HepG2 (cell line): ENCODE measurements around the gene MCM10. TPM values are rescaled to one million over a fixed set of nuclear protein-coding genes. Genes with fewer than 3 reads are reported as not detected.

Experiments
- EEA1 ChIP-seq: sonication (generic); formaldehyde crosslinking; IDR thresholded peaks from 2 replicates; pipeline ENCODE4 v1.5.1; 2020; ENCODE audit warnings: mild to moderate bottlenecking, missing genetic modification reagents, borderline replicate concordance
- GABPA ChIP-seq, 2 experiments: IDR thresholded peaks; 2 replicates each; pipeline ENCODE4 v1.6.1; 2011 to 2016; ENCODE audit warnings: low read depth in 2 of 2, low read length in 1 of 2, missing biosample characterization in 1 of 2, missing genetic modification characterization in 1 of 2
- HOXA5 ChIP-seq: sonication (generic); formaldehyde crosslinking; IDR thresholded peaks from 2 replicates; pipeline ENCODE4 v1.4.0; 2020; ENCODE audit warnings: missing genetic modification reagents
- KAT8 ChIP-seq: IDR thresholded peaks from 2 replicates; pipeline ENCODE4 v1.6.1; 2016; ENCODE audit warnings: missing genetic modification reagents, missing compliant biosample characterization
- KLF16 ChIP-seq, 2 experiments: sonication (generic) in 1 of 2; formaldehyde crosslinking in 1 of 2; IDR thresholded peaks; 2 replicates each; pipeline versions ENCODE4 v1.6.1 to v1.8.0; 2016 to 2023; ENCODE audit warnings: missing genetic modification reagents in 2 of 2, missing compliant biosample characterization in 1 of 2
- RARA ChIP-seq: IDR thresholded peaks from 2 replicates; pipeline ENCODE4 v1.6.1; 2016; ENCODE audit warnings: missing genetic modification reagents, missing compliant biosample characterization
- THRA ChIP-seq: sonication (generic); formaldehyde crosslinking; IDR thresholded peaks from 2 replicates; pipeline ENCODE4 v1.4.0; 2020; ENCODE audit warnings: missing genetic modification reagents, borderline replicate concordance
- ZBTB40 ChIP-seq, 2 experiments: fragments of 450-650 bp in 1 of 2; sonication (generic) in 1 of 2; formaldehyde crosslinking in 1 of 2; IDR thresholded peaks; 2 replicates each; pipeline versions ENCODE4 v1.6.1 to v1.8.0; 2016 to 2022; ENCODE audit warnings: antibody characterized with exemption in 1 of 2, mild to moderate bottlenecking in 1 of 2, missing genetic modification reagents in 1 of 2
- ZNF451 ChIP-seq: sonication (generic); formaldehyde crosslinking; IDR thresholded peaks from 2 replicates; pipeline ENCODE4 v1.5.0; 2020; ENCODE audit warnings: mild to moderate bottlenecking, missing genetic modification reagents
- ZNF619 ChIP-seq: sonication (generic); formaldehyde crosslinking; IDR thresholded peaks from 2 replicates; pipeline ENCODE4 v1.4.0; 2020; ENCODE audit warnings: mild to moderate bottlenecking, missing genetic modification reagents
- polyA plus RNA-seq, 8 experiments: library from polyadenylated mRNA; depleted of rRNA in 3 of 8; stranded (reverse) in 7 of 8; unstranded in 1 of 8; fragments of >200 nt; fragmentation: Illumina TruSeq in 4 of 8; extraction: Trizol in 4 of 8; gene quantifications; 2 replicates each; pipeline versions ENCODE4 v1.2.1 to v1.2.3, GENCODE V29; 2011 to 2016; ENCODE audit warnings: low read depth in 4 of 8, missing spikeins in 1 of 8, mixed read lengths in 1 of 8; ENCODE audit not compliant: insufficient read depth in 1 of 8
- total RNA-seq, 5 experiments: library from RNA; depleted of rRNA; stranded (reverse); fragments of >200 nt; fragmentation: Illumina TruSeq; extraction: Trizol; gene quantifications; 2 replicates each; pipeline ENCODE4 v1.2.3, GENCODE V29; 2016; ENCODE audit warnings: low read depth in 1 of 5
- TF ChIP-seq, protein P1 (sequence below): sonication (generic); formaldehyde crosslinking; IDR thresholded peaks from 2 replicates; pipeline ENCODE4 v1.4.0; 2020; ENCODE audit warnings: missing genetic modification reagents, borderline replicate concordance

MCM10 gene
- total and polyA plus RNA-seq, 2 of the 13 experiments (the other 11 are each of a cell fraction or from before 2014, with no cell fraction given) = 2.8 to 31.3 TPM

DNA sequence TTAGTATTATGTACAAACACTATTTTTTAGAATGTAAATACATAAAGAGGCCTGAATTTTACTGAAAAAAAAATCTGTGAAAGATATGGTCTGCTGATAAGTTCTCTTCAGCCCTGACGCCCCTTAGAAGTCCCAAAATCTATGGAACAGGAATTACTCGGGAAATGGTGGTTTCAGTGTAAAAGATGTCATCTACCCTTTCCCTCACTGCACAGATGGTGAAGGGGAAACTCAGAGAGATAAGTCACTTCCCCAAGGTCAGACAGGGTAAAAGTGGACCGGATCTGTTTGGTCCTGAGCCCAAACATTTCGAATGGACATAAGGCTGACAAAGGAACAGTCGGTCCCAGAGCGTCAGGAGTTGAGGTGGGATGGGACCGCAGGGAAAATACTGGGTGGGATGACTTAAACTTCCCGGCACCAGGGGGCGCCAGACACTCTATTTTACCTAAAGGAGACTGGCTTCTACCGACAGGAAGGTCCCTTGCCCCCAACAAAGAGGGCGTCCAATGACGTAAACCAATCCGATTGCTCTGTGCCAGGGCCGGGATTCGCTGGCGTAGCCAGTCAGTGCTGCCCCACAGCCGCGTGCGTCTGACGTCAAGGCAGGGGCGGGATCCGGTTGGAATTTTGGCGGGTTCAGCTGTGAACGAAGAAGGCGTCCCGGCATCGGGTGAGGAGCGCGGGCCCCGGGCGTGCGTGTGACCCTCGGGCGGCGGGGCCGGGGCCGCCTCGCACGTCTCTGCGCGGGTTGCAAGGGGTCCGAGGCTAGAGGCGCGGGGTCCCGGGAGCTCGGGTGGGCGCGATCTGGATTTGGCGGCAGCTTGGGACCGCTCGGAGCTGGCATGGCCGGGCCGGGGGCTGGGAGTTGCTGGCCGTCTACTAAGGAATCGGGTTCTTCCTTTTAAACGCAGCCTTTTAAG, at the start of gene MCM10 (continued):
- no peak for TF ChIP-seq ZBTB40 (IDR thresholded peaks at IDR 0.05)
- TF ChIP-seq ZBTB40 (CRISPR knock-in tag; IDR thresholded peaks at IDR 0.05) = no peak
- TF ChIP-seq KAT8 (CRISPR knock-in tag) = peak; percentile 71; the same call in 1 of the 2 replicates
- TF ChIP-seq RARA (CRISPR knock-in tag) = 0 out of 2 replicates have a peak, but pooled peaks have one; percentile 23
- TF ChIP-seq THRA (CRISPR knock-in tag) = peak; percentile 28; the same call in 1 of the 2 replicates
- peak in 1 of 2 experiments; percentile 49; a peak in 2 of 4 replicates for TF ChIP-seq KLF16 (CRISPR knock-in tag; IDR thresholded peaks at IDR 0.05)
- TF ChIP-seq, protein P1, sequence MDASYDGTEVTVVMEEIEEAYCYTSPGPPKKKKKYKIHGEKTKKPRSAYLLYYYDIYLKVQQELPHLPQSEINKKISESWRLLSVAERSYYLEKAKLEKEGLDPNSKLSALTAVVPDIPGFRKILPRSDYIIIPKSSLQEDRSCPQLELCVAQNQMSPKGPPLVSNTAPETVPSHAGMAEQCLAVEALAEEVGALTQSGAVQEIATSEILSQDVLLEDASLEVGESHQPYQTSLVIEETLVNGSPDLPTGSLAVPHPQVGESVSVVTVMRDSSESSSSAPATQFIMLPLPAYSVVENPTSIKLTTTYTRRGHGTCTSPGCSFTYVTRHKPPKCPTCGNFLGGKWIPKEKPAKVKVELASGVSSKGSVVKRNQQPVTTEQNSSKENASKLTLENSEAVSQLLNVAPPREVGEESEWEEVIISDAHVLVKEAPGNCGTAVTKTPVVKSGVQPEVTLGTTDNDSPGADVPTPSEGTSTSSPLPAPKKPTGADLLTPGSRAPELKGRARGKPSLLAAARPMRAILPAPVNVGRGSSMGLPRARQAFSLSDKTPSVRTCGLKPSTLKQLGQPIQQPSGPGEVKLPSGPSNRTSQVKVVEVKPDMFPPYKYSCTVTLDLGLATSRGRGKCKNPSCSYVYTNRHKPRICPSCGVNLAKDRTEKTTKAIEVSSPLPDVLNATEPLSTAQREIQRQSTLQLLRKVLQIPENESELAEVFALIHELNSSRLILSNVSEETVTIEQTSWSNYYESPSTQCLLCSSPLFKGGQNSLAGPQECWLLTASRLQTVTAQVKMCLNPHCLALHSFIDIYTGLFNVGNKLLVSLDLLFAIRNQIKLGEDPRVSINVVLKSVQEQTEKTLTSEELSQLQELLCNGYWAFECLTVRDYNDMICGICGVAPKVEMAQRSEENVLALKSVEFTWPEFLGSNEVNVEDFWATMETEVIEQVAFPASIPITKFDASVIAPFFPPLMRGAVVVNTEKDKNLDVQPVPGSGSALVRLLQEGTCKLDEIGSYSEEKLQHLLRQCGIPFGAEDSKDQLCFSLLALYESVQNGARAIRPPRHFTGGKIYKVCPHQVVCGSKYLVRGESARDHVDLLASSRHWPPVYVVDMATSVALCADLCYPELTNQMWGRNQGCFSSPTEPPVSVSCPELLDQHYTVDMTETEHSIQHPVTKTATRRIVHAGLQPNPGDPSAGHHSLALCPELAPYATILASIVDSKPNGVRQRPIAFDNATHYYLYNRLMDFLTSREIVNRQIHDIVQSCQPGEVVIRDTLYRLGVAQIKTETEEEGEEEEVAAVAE = no peak
- 0 out of 2 replicates have a peak, but pooled peaks have one; percentile 51 for TF ChIP-seq HOXA5 (CRISPR knock-in tag)
- TF ChIP-seq GABPA (IDR thresholded peaks at IDR 0.05; ENCODE audit: low read depth, low read length) = peak; percentile 68
- peak; percentile 94 for TF ChIP-seq GABPA (CRISPR knock-in tag; IDR thresholded peaks at IDR 0.05; ENCODE audit: low read depth)
- peak; percentile 63; the same call in 1 of the 2 replicates for TF ChIP-seq ZNF451
- no peak for TF ChIP-seq EEA1 (CRISPR knock-in tag)
- TF ChIP-seq ZNF619 (CRISPR knock-in tag) = peak; percentile 68; the same call in 1 of the 2 replicates
